CD4-positive, alpha-beta T cell (primary cell): ENCODE measurements around the gene RPN1. TPM values are rescaled to one million over a fixed set of nuclear protein-coding genes. Genes with fewer than 3 reads are reported as not detected.
"Not testable (repeated sequence)": the region's sequence is repeated elsewhere in the genome, so short reads cannot be mapped to it uniquely, and the experiment has no call there.

Source experiments
- ATAC-seq: fragments of 200-7000 bp; cut with Tn5 transposase; one replicate; pipeline ENCODE4 v1.10.0; 2022; ENCODE audit warnings: mild to moderate bottlenecking; ENCODE audit not compliant: poor library complexity
- CTCF ChIA-PET: fragments of 350-600 bp; sonication (Branson Sonifier 250); formaldehyde crosslinking; loops from one replicate; lab custom pipeline; 2021; ENCODE audit warnings: antibody characterized with exemption, inconsistent platforms; lab: Charles Lee
- POLR2A ChIA-PET: fragments of 350-600 bp; sonication (Branson Sonifier 250); formaldehyde crosslinking; loops from one replicate; lab custom pipeline; 2021; ENCODE audit warnings: antibody characterized with exemption, inconsistent platforms; lab: Charles Lee
- DNase-seq, 14 experiments: peaks; one replicate each; pipeline ENCODE4 v3.0.0-alpha.2; 2013 to 2020; ENCODE audit warnings: mixed read lengths in 2 of 14
- H3K27ac ChIP-seq, 2 donors: one replicate each; pipeline versions ENCODE4 v1.5.1 to v1.7.0; 2013; ENCODE audit warnings: low read length in 2 of 2, low read depth in 1 of 2, mild to moderate bottlenecking in 1 of 2
- H3K27me3 ChIP-seq, 2 experiments: 1 replicate in 1 of 2; 2 replicates in 1 of 2; pipeline versions ENCODE4 v1.6.1 to v1.7.0; 2013; ENCODE audit warnings: low read length in 2 of 2, control low read depth in 1 of 2, mild to moderate bottlenecking in 1 of 2, moderate library complexity in 1 of 2; ENCODE audit not compliant: insufficient read depth in 2 of 2, control insufficient read depth in 1 of 2
- H3K36me3 ChIP-seq: one replicate; pipeline ENCODE4 v1.6.1; 2013; ENCODE audit warnings: low read length, control low read depth; ENCODE audit not compliant: insufficient read depth
- H3K4me1 ChIP-seq: one replicate; pipeline ENCODE4 v1.6.1; 2013; ENCODE audit warnings: low read length, control low read depth; ENCODE audit not compliant: insufficient read depth
- H3K4me3 ChIP-seq: one replicate; pipeline ENCODE4 v1.5.1; 2013; ENCODE audit warnings: mild to moderate bottlenecking, low read length, moderate library complexity
- H3K9me3 ChIP-seq, 2 experiments: 1 replicate in 1 of 2; 2 replicates in 1 of 2; pipeline versions ENCODE4 v1.6.1 to v1.7.0; 2013; ENCODE audit warnings: low read length in 2 of 2, mild to moderate bottlenecking in 2 of 2, control low read depth in 1 of 2, moderate library complexity in 1 of 2; ENCODE audit not compliant: control insufficient read depth in 1 of 2, insufficient read depth in 1 of 2
- H3K27ac Mint-ChIP-seq: one replicate; pipeline ENCODE4 v1.8.0; 2020; ENCODE audit warnings: mixed read lengths
- H3K27me3 Mint-ChIP-seq: one replicate; pipeline ENCODE4 v1.8.0; 2021; ENCODE audit warnings: mixed read lengths
- H3K36me3 Mint-ChIP-seq: one replicate; pipeline ENCODE4 v1.8.0; 2021; ENCODE audit warnings: low read depth, mixed read lengths
- H3K4me1 Mint-ChIP-seq: one replicate; pipeline ENCODE4 v1.8.0; 2021; ENCODE audit warnings: low read depth, mixed read lengths
- H3K4me3 Mint-ChIP-seq: one replicate; pipeline ENCODE4 v1.8.0; 2020; ENCODE audit warnings: mild to moderate bottlenecking, mixed read lengths
- H3K9me3 Mint-ChIP-seq: one replicate; pipeline ENCODE4 v1.8.0; 2020; ENCODE audit warnings: mixed read lengths
- CTCF ChIP-seq: fragments of 200-600 bp; IDR thresholded peaks from one replicate; pipeline ENCODE4 v1.8.0; 2022; ENCODE audit warnings: antibody characterized with exemption, mild to moderate bottlenecking
- intact Hi-C, 2 experiments: fragments of 100-400 bp; cut with DNase I in 1 of 2; cut with micrococcal nuclease in 1 of 2; formaldehyde crosslinking; loops; one replicate each; pipeline versions ENCODE4 v1.15.1 to v1.9.0; 2023 to 2025; cut with DNase I, micrococcal nuclease
- total RNA-seq, 174 experiments: library from RNA in 2 of 174; stranded (reverse) in 2 of 174; gene quantifications; one replicate each; pipeline ENCODE4 v1.2.3 and lab custom pipeline; 2021 to 2026

RPN1 gene
- total RNA-seq, 2 experiments from 2014 or later, result 67.7 to 72.6 TPM

GRCh38 chr3:128653383-128653992 is 2.9 kb upstream of the RPN1 start:
- H3K27ac ChIP-seq, intact Hi-C loops, H3K27me3 ChIP-seq, H3K27me3 Mint-ChIP-seq, H3K36me3 ChIP-seq, H3K4me3 ChIP-seq, ATAC-seq, H3K9me3 ChIP-seq, H3K9me3 Mint-ChIP-seq: not testable (repeated sequence)
- Mint-ChIP-seq H3K36me3 (peaks cover 14% of the 10 kb centered on the region), H3K4me3 (peak overlapping the region; percentile 89), H3K4me1 (peaks cover 34% of the 10 kb centered on the region), H3K27ac (peak overlapping the region; percentile 85)
- CTCF ChIA-PET, result interaction anchor here (1.0 to 2.8 kb wide), 3 partner anchors 13 to 36 kb away, joined by 4 to 18 read pairs (median 6); no protein-coding TSS in a partner anchor
- peak in 8 of 14 experiments; percentile 24 to 63 (median 42) for DNase-seq
- H3K4me1 ChIP-seq, result peaks cover 19% of the 10 kb centered on the region
- TF ChIP-seq CTCF, result peak; percentile 21
- POLR2A ChIA-PET, result interaction anchor here (0.9 to 2.7 kb wide), 10 partner anchors 10 to 663 kb away, joined by 3 to 28 read pairs (median 4); partner anchors contain the start of gene RAB7A

- Histone ChIP-seq H3K27me3 (no peaks in the 10 kb centered on the region), H3K4me3 (peak overlapping the region; percentile 99), H3K4me1 (peaks cover 20% of the 10 kb centered on the region), H3K9me3 (peaks cover 0 to 4% of the 10 kb centered on the region in 2 experiments), H3K27ac (peak overlapping the region in 1 of 2 donors; percentile 61), H3K36me3 (peaks cover 16% of the 10 kb centered on the region)
- H3K9me3 Mint-ChIP-seq, result no peaks in the 10 kb centered on the region
- H3K36me3 Mint-ChIP-seq, result peaks cover 38% of the 10 kb centered on the region
- peak overlapping the region; percentile 88 for H3K27ac Mint-ChIP-seq
- peaks cover 49% of the 10 kb centered on the region for H3K4me1 Mint-ChIP-seq
- H3K4me3 Mint-ChIP-seq, result peak overlapping the region; percentile 95
- CTCF ChIA-PET, result interaction anchor here (2.7 kb wide), 1 partner anchor 31 kb away, joined by 15 read pairs; no protein-coding TSS in a partner anchor
- TF ChIP-seq CTCF, result no peak
- H3K27me3 Mint-ChIP-seq, result no peaks in the 10 kb centered on the region
- ATAC-seq (no peak), DNase-seq (no peak)
- intact Hi-C loops, result no loop called here
- POLR2A ChIA-PET, result interaction anchor here (0.6 to 3.1 kb wide), 4 partner anchors 31 to 837 kb away, joined by 3 to 41 read pairs (median 8); partner anchors contain the start of gene ACAD9
These were observed 1.5 kb downstream of the RPN1 start for GRCh38 chr3:128648940-128649663.

- intact Hi-C loops, result no loop called here
- Mint-ChIP-seq H3K9me3 (no peaks in the 10 kb centered on the region), H3K36me3 (peaks cover 42% of the 10 kb centered on the region), H3K4me3 (peak overlapping the region; percentile 95), H3K27me3 (no peaks in the 10 kb centered on the region), H3K4me1 (peaks cover 44% of the 10 kb centered on the region), H3K27ac (peak overlapping the region; percentile 88)
- CTCF ChIA-PET, result interaction anchor here (1.9 kb wide), 1 partner anchor 31 kb away, joined by 5 read pairs; no protein-coding TSS in a partner anchor
- POLR2A ChIA-PET, result no interaction called here
- TF ChIP-seq CTCF, result no peak
- Histone ChIP-seq H3K36me3 (peaks cover 21% of the 10 kb centered on the region), H3K27ac (no peak overlapping the region), H3K4me3 (no peak overlapping the region), H3K4me1 (peaks cover 18% of the 10 kb centered on the region), H3K9me3 (peaks cover 0 to 4% of the 10 kb centered on the region in 2 experiments), H3K27me3 (no peaks in the 10 kb centered on the region)
- DNase-seq (no peak), ATAC-seq (no peak)
These were observed 2.2 kb downstream of the RPN1 start for GRCh38 chr3:128648402-128648801.
